Measurements from ENCODE around the gene MAP4K2.

GRCh38 chr11:64786308-64786707 lies 16.7 kb downstream of the MAP4K2 start:
- TF ChIP-seq KDM5A (IDR thresholded peaks at IDR 0.05; ENCODE audit: borderline replicate concordance, low read length) (no peak), FOXO4 (CRISPR knock-in tag; conservative IDR thresholded peaks at IDR 0.05) (no peak)
